ENCODE measurements around the gene PSG2. TPM values are rescaled to one million over a fixed set of nuclear protein-coding genes. Genes with fewer than 3 reads are reported as not detected.
"Not testable (repeated sequence)": the region's sequence is repeated elsewhere in the genome, so short reads cannot be mapped to it uniquely, and the experiment has no call there.

The PSG2 gene
- total RNA-seq, 1 experiment from 2014 or later, result not detected

DNA sequence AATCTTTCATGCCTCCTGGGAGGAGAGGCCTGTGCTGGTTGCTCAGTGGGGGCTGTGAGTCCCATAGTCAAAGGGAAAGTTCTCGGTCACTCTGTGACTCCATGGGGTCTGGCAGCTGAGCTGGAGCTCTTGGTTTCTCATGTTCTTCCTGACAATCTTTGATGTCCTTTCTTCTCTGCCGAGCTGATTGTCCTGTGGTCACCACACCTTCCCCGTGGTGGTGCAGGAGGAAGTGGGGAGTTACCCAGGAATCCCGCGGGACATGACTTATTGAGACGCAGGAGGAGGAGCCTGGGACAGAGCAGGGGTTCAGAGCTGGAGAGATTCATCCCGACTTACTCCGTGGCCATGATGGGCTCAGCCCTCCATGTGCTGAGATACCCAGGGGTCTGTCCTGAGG lies 55.4 kb downstream of the PSG2 start:
- H2AFZ ChIP-seq (ENCODE audit: low read length); H3K36me3 ChIP-seq (ENCODE audit: insufficient read depth, low read length); H3K4me2 ChIP-seq (ENCODE audit: low read depth, low read length, poor library complexity, severe bottlenecking); DNase-seq; H4K20me1 ChIP-seq (ENCODE audit: insufficient read depth, low read depth, low read length); H3K27ac ChIP-seq (ENCODE audit: low read length); H3K4me1 ChIP-seq (ENCODE audit: low read length); H3K9ac ChIP-seq (ENCODE audit: low read length); H3K9me3 ChIP-seq (ENCODE audit: low read length); H3K79me2 ChIP-seq (ENCODE audit: low read length); H3K9me2 ChIP-seq (replicated peaks; ENCODE audit: insufficient read depth, low read length); H3K4me3 ChIP-seq (ENCODE audit: low read length); H3K27me3 ChIP-seq (ENCODE audit: low read length): not testable (repeated sequence)

DNA sequence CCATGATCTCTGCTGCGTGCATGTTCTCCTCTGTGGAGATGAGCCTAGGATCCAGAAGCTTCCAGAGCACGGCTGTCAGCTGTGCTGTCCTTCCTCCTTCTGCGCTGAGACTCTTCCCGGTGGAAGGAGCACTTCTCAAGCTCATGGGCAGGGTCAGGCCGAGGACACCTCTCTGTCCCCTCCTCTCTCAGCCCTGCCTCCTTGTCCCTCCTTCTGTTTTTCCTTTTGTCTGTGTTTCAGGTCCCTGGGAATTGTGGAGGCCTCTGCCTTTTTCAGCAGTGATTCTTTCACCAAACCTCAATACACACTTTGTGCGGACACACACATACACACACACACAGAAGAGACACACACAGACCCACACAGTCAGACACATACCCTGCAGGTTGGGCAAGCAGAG lies 56.1 kb downstream of the PSG2 start, which contains the start of gene PSG11:
PSG11 (minus strand) TSS at position 101 of the 400 bp plus-strand sequence; CDS start at position 4, 97 bp downstream.
- not testable (repeated sequence) for H3K4me2 ChIP-seq (ENCODE audit: low read depth, low read length, poor library complexity, severe bottlenecking); H3K9me2 ChIP-seq (replicated peaks; ENCODE audit: insufficient read depth, low read length); H3K4me3 ChIP-seq (ENCODE audit: low read length); DNase-seq; H2AFZ ChIP-seq (ENCODE audit: low read length); H3K27ac ChIP-seq (ENCODE audit: low read length); H3K27me3 ChIP-seq (ENCODE audit: low read length); H4K20me1 ChIP-seq (ENCODE audit: insufficient read depth, low read depth, low read length); H3K9ac ChIP-seq (ENCODE audit: low read length); H3K36me3 ChIP-seq (ENCODE audit: insufficient read depth, low read length); H3K79me2 ChIP-seq (ENCODE audit: low read length); H3K9me3 ChIP-seq (ENCODE audit: low read length); H3K4me1 ChIP-seq (ENCODE audit: low read length)

DNA sequence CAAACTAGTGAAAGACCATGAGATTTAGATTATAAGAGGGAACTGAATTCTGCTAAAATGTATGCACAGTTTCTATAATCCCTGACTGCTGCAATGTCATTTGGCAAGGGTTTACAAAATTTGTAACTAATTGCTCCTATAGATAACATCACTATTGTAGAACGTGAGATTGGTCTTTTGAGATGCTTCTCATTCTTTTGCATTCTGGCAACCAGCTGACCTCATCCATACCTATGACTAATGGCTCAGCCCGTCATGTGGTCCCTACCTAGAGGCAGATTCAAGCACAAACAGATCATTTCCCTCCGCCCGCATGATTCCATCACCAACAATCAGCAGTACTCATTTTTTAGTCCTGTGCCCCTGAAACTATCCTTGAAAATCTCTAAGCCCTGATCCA lies 60.4 kb downstream of the PSG2 start:
- not testable (repeated sequence) for H3K79me2 ChIP-seq (ENCODE audit: low read length); H3K9ac ChIP-seq (ENCODE audit: low read length); H3K9me2 ChIP-seq (replicated peaks; ENCODE audit: insufficient read depth, low read length); H3K36me3 ChIP-seq (ENCODE audit: insufficient read depth, low read length); H3K27ac ChIP-seq (ENCODE audit: low read length); H3K4me3 ChIP-seq (ENCODE audit: low read length); DNase-seq; H3K4me1 ChIP-seq (ENCODE audit: low read length); H3K4me2 ChIP-seq (ENCODE audit: low read depth, low read length, poor library complexity, severe bottlenecking); H3K27me3 ChIP-seq (ENCODE audit: low read length); H2AFZ ChIP-seq (ENCODE audit: low read length); H4K20me1 ChIP-seq (ENCODE audit: insufficient read depth, low read depth, low read length); H3K9me3 ChIP-seq (ENCODE audit: low read length)

DNA sequence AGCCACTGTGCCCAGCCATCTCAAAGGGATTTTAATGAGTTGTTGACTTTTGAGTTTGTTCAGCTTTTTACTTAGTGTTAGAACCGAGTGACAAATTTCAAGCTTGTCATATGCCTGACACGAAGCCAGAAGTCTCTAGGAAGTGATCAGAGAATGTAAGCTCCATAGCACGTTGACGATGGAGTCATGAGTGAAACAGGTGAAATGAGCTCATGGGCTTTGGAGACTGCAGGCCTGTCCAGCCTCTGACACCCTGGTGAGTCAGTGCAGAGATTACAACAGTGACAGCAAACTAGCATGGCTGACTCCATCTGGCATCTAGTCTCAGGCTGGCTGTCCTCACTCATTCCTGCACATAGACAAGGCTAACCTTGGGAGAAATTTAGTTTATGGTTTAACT lies 60.9 kb downstream of the PSG2 start:
- H3K4me2 ChIP-seq (ENCODE audit: low read depth, low read length, poor library complexity, severe bottlenecking); H2AFZ ChIP-seq (ENCODE audit: low read length); H3K4me3 ChIP-seq (ENCODE audit: low read length); H3K9ac ChIP-seq (ENCODE audit: low read length); H3K9me2 ChIP-seq (replicated peaks; ENCODE audit: insufficient read depth, low read length); H3K27me3 ChIP-seq (ENCODE audit: low read length); H3K79me2 ChIP-seq (ENCODE audit: low read length); H3K4me1 ChIP-seq (ENCODE audit: low read length); DNase-seq; H3K36me3 ChIP-seq (ENCODE audit: insufficient read depth, low read length); H4K20me1 ChIP-seq (ENCODE audit: insufficient read depth, low read depth, low read length); H3K27ac ChIP-seq (ENCODE audit: low read length); H3K9me3 ChIP-seq (ENCODE audit: low read length): not testable (repeated sequence)

DNA sequence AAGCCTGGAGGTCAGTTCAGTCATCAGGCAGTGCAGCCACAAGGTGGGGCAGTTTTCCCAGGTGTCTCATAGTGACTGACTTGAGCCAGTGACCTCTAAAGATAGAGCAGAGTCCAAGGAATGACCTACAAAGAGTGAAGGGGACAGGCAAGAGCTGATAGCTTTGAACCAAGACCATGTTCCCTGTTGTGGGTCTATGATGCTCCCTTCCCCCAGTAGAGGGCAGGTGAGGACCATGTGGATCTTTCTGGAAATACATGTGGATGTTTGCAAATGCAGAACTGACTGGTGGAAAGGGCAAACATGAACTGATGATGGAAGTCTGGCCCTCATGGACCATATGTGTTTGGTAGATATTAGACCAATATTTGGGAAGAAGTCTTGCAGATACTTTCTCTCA lies 62.9 kb downstream of the PSG2 start:
- H3K9ac ChIP-seq (ENCODE audit: low read length); H3K9me2 ChIP-seq (replicated peaks; ENCODE audit: insufficient read depth, low read length); H3K4me3 ChIP-seq (ENCODE audit: low read length); H3K27ac ChIP-seq (ENCODE audit: low read length); H2AFZ ChIP-seq (ENCODE audit: low read length); H4K20me1 ChIP-seq (ENCODE audit: insufficient read depth, low read depth, low read length); DNase-seq; H3K36me3 ChIP-seq (ENCODE audit: insufficient read depth, low read length); H3K79me2 ChIP-seq (ENCODE audit: low read length); H3K4me2 ChIP-seq (ENCODE audit: low read depth, low read length, poor library complexity, severe bottlenecking); H3K4me1 ChIP-seq (ENCODE audit: low read length); H3K9me3 ChIP-seq (ENCODE audit: low read length); H3K27me3 ChIP-seq (ENCODE audit: low read length): not testable (repeated sequence)

Other genes with a start within 250 kb of the PSG2 start
- not detected in 2 replicates for gene PSG1, start 203.0 kb downstream of the PSG2 start, total RNA-seq (2014; rRNA removed; shearing (Covaris generic); ENCODE audit: low replicate concordance)
- gene PSG6, start 164.8 kb downstream of the PSG2 start, total RNA-seq (2014; rRNA removed; shearing (Covaris generic); ENCODE audit: low replicate concordance), result not detected in 2 replicates
- gene PSG7, start 145.5 kb downstream of the PSG2 start, total RNA-seq (2014; rRNA removed; shearing (Covaris generic); ENCODE audit: low replicate concordance), result not detected in 2 replicates
- gene PSG11, start 56.2 kb downstream of the PSG2 start, total RNA-seq (2014; rRNA removed; shearing (Covaris generic); ENCODE audit: low replicate concordance), result not detected in 2 replicates
- gene PSG5, start 103.8 kb upstream of the PSG2 start, total RNA-seq (2014; rRNA removed; shearing (Covaris generic); ENCODE audit: low replicate concordance), result not detected in 2 replicates
- gene PSG4, start 122.9 kb upstream of the PSG2 start, total RNA-seq (2014; rRNA removed; shearing (Covaris generic); ENCODE audit: low replicate concordance), result not detected in 2 replicates
- gene PSG9, start 186.8 kb upstream of the PSG2 start, total RNA-seq (2014; rRNA removed; shearing (Covaris generic); ENCODE audit: low replicate concordance), result not detected in 2 replicates

All from Karpas-422 (cell line).